ENCODE data around the gene ZP1. TPM values are rescaled to one million over a fixed set of nuclear protein-coding genes. Genes with fewer than 3 reads are reported as not detected.

Gene ZP1
- total and polyA plus RNA-seq, 2 of the 8 experiments (the other 6 are each of a cell fraction or from before 2014, with no cell fraction given) = not detected

- POLR2A ChIA-PET (ENCODE audit: partially characterized antibody) = no interaction called here
- TF ChIP-seq SIX5 (IDR thresholded peaks at IDR 0.05; ENCODE audit: low read depth, low read length) (no peak), TCF12 (IDR thresholded peaks at IDR 0.05; ENCODE audit: low read depth, low read length) (no peak), SP4 (IDR thresholded peaks at IDR 0.05; ENCODE audit: low read length) (no peak), RFX5 (IDR thresholded peaks at IDR 0.05; ENCODE audit: borderline replicate concordance, low read depth, low read length) (no peak)
Observed at GRCh38 chr11:60919956-60920355, 52.6 kb downstream of the ZP1 start.

More at GRCh38 chr11:60919956-60920355, 52.6 kb downstream of the ZP1 start:
- H4K20me1 ChIP-seq (replicated peaks in 1 of 2; ENCODE audit: control insufficient read depth in 1 of 2, insufficient read depth in 2 of 2, low read length in 2 of 2) = peaks cover 3 to 11% of the 10 kb centered on the region in 2 experiments
- no peak overlapping the region for H3K9ac ChIP-seq (replicated peaks in 1 of 4; ENCODE audit: extremely low read depth in 1 of 4, low read depth in 3 of 4, low read length in 3 of 4)
- no peak overlapping the region for H3K4me2 ChIP-seq (ENCODE audit: insufficient read depth in 1 of 2, low read depth in 2 of 2, low read length in 2 of 2)
- H2BK120ac ChIP-seq (replicated peaks; ENCODE audit: low read depth, low read length) = no peak overlapping the region
- CTCF ChIA-PET (ENCODE audit: partially characterized antibody) = interaction anchor here (0.8 to 1.0 kb wide), 2 partner anchors 23 to 77 kb away, joined by 3 read pairs; no protein-coding TSS in a partner anchor
- peaks cover 5 to 24% of the 10 kb centered on the region in 2 experiments for H3K79me2 ChIP-seq (ENCODE audit: control insufficient read depth in 1 of 2, insufficient read depth in 2 of 2, low read length in 2 of 2)
- H4K5ac ChIP-seq (ENCODE audit: insufficient read length, low read depth, low read length) = no peak overlapping the region
- no peak overlapping the region for H2BK5ac ChIP-seq (ENCODE audit: low read depth, low read length)
- no peak overlapping the region for H3K56ac ChIP-seq (replicated peaks; ENCODE audit: insufficient read length, low read depth, low read length)
- H2AFZ ChIP-seq (ENCODE audit: low read length) = no peak overlapping the region
- no peaks in the 10 kb centered on the region for H3K9me3 ChIP-seq (ENCODE audit: insufficient read depth in 2 of 2, low read depth in 1 of 2, low read length in 1 of 2)
- H2BK15ac ChIP-seq (ENCODE audit: low read length) = no peak overlapping the region
- no peak overlapping the region for H2AK5ac ChIP-seq (ENCODE audit: low read depth, low read length)
- no peak overlapping the region for H3K4ac ChIP-seq (replicated peaks; ENCODE audit: insufficient read length, low read depth, low read length)
- H3K27me3 ChIP-seq (replicated peaks in 1 of 4; ENCODE audit: control insufficient read depth in 3 of 4, extremely low read depth in 1 of 4, insufficient read depth in 3 of 4, low read length in 3 of 4) = no peaks in the 10 kb centered on the region
- no peak overlapping the region for H3K23ac ChIP-seq (ENCODE audit: insufficient read length)
- no peak overlapping the region for H3K27ac ChIP-seq (ENCODE audit: low read depth, low read length)
- 95% methylated on average over 2 of the region's 2 CpGs; no CpG with 5 or more reads in 1 of the 2 experiments for WGBS, 2 experiments (ENCODE audit: extremely low coverage in 1 of 2, insufficient coverage in 1 of 2, insufficient read length in 1 of 2, insufficient replicate concordance in 2 of 2, low coverage in 1 of 2, low lambda C conversion rate in 2 of 2, missing lambda C conversion rate in 1 of 2)
- no peak overlapping the region for H2BK12ac ChIP-seq (ENCODE audit: low read depth, low read length)
- peaks cover 3% of the 10 kb centered on the region; the same call in 1 of the 2 replicates for H3K23me2 ChIP-seq (ENCODE audit: low read depth, low read length)
- H3K18ac ChIP-seq (ENCODE audit: extremely low read depth, low read length) = no peak overlapping the region
- H3K36me3 ChIP-seq (ENCODE audit: control insufficient read depth in 2 of 4, insufficient read depth in 4 of 4, low read length in 3 of 4) = peaks cover 3 to 14% (median 9%) of the 10 kb centered on the region in 4 experiments; a peak in 5 of 8 replicates
- no peak overlapping the region for H3K4me3 ChIP-seq (ENCODE audit: extremely low read depth in 1 of 4, insufficient read depth in 2 of 4, low read depth in 3 of 4, low read length in 4 of 4)
- no peak overlapping the region for H4K91ac ChIP-seq (replicated peaks; ENCODE audit: insufficient read length, low read length)
- no peak overlapping the region for H2BK20ac ChIP-seq (ENCODE audit: low read length)
- H4K8ac ChIP-seq (ENCODE audit: extremely low read depth, insufficient read depth, low read length) = no peak overlapping the region
- no peak overlapping the region for H3K14ac ChIP-seq (ENCODE audit: insufficient read length)
- DNase-seq (ENCODE audit: low read depth in 1 of 2, low spot score in 2 of 2) (no peak), FAIRE-seq (no peak)
- H3K79me1 ChIP-seq (ENCODE audit: low read depth, low read length) = no peaks in the 10 kb centered on the region; the same call in 1 of the 2 replicates
- peaks cover 6 to 19% (median 13%) of the 10 kb centered on the region in 4 experiments; a peak in 6 of 7 replicates for H3K4me1 ChIP-seq (replicated peaks in 1 of 4; ENCODE audit: control insufficient read depth in 3 of 4, insufficient read depth in 4 of 4, low read length in 3 of 4)
